OCI-LY7 (cell line): ENCODE results near the gene COX19.

Source experiments
- CTCF ChIP-seq: fragments of 200-600 bp; sonication (generic); conservative IDR thresholded peaks from 2 replicates; pipeline ENCODE4 v1.5.1; 2014; ENCODE audit warnings: mild to moderate bottlenecking, antibody characterized with exemption, low read length, moderate library complexity, mixed read lengths
- EZH2phosphoT487 ChIP-seq: fragments of 200-600 bp; sonication (generic); IDR thresholded peaks from 2 replicates; pipeline ENCODE4 v1.6.1; 2018; ENCODE audit warnings: low read depth, borderline replicate concordance, mild to moderate bottlenecking, mixed run types, antibody characterized with exemption, low read length, moderate library complexity, mixed read lengths

DNA sequence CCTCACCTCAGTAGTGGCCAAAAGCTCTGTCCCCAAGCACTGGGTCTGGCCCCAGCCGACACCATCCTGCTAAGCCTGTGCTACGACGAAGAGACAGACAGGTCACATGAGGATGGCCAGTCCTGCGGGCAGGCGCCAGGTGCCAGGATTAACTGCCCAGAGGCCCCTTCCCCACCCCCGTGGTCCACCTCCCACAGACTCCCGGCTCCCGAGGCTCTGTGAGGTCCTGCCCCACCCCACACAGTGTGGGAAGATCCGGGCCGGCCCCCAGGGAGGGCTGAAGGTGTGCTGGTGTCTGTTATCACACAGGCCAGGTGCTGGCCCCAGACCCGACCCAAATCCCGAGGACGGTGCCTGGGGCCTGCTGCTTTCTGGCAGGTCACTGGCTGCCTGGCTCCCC is 34.9 kb upstream of the COX19 start:
- no peak for TF ChIP-seq CTCF
- TF ChIP-seq EZH2phosphoT487: no peak
